AG09319 (cell line): ENCODE measurements around the gene SP2.
"Not testable (repeated sequence)": the region's sequence is repeated elsewhere in the genome, so short reads cannot be mapped to it uniquely, and the experiment has no call there.

ENCODE experiments used
- DNase-seq: peaks from one replicate; pipeline ENCODE4 v3.0.0-alpha.2; 2010; ENCODE audit warnings: low read depth; ENCODE audit errors: extremely low read depth
- TF ChIP-seq, protein P1 (sequence below): IDR thresholded peaks from 2 replicates; pipeline ENCODE4 v1.5.1; 2011; ENCODE audit warnings: low read depth, mild to moderate bottlenecking, inconsistent platforms, low read length, moderate library complexity

Gene SP2

DNA sequence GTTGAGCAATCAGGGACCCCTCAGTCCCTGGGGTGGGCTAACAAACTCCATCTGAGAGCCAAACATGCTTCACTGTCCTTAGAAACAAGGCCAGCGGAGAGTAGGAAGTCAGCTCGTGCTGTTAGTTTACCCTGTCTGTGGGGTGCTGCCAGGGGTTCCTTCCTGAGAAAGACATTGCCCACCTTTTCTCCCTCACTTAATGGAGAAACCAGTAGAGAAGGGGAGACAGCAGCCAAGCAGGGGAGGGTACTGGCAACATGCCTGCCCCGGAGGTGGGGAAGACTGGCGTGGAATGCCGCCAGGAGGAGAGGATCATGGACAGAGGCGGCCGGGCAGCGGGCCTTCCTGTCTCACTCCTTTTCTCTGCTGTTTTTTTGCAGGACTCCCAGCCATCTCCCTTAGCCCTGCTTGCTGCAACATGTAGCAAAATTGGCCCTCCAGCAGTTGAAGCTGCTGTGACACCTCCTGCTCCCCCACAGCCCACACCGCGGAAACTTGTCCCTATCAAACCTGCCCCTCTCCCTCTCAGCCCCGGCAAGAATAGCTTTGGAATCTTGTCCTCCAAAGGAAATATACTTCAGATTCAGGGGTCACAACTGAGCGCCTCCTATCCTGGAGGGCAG, 19.9 kb downstream of the SP2 start:
- DNase-seq, result no peak
- TF ChIP-seq, protein P1, sequence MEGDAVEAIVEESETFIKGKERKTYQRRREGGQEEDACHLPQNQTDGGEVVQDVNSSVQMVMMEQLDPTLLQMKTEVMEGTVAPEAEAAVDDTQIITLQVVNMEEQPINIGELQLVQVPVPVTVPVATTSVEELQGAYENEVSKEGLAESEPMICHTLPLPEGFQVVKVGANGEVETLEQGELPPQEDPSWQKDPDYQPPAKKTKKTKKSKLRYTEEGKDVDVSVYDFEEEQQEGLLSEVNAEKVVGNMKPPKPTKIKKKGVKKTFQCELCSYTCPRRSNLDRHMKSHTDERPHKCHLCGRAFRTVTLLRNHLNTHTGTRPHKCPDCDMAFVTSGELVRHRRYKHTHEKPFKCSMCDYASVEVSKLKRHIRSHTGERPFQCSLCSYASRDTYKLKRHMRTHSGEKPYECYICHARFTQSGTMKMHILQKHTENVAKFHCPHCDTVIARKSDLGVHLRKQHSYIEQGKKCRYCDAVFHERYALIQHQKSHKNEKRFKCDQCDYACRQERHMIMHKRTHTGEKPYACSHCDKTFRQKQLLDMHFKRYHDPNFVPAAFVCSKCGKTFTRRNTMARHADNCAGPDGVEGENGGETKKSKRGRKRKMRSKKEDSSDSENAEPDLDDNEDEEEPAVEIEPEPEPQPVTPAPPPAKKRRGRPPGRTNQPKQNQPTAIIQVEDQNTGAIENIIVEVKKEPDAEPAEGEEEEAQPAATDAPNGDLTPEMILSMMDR, result no peak

DNA sequence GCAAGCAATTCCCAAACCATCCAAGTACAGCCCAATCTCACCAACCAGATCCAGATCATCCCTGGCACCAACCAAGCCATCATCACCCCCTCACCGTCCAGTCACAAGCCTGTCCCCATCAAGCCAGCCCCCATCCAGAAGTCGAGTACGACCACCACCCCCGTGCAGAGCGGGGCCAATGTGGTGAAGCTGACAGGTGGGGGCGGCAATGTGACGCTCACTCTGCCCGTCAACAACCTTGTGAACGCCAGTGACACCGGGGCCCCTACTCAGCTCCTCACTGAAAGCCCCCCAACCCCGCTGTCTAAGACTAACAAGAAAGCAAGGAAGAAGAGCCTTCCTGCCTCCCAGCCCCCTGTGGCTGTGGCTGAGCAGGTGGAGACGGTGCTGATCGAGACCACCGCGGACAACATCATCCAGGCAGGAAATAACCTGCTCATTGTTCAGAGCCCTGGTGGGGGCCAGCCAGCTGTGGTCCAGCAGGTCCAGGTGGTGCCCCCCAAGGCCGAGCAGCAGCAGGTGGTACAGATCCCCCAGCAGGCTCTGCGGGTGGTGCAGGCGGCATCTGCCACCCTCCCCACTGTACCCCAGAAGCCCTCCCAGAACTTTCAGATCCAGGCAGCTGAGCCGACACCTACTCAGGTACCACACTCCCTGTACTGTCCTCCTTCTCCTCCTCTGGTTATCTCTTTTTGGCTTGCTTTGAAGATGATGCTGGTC, 20.6 kb downstream of the SP2 start:
- no peak for DNase-seq
- TF ChIP-seq, protein P1, result no peak

DNA sequence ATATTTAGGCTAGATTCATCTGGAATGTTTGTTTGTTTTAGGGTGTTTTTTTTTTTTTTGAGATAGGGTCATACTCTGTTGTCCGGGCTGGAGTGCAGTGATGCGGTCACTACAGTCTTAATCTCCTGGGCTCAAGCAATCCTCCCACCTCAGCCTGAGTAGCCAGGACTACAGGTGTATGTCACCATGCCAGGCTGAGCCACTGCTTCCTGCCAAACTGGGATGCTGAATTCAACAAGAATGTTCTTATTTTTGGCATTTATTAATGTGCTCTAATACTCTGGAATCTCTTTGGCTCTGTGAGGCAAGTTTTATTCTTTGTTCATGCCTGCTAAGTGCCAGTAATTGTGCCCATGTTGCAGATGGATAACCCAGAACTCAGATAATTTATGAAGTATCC, 21.5 kb downstream of the SP2 start:
- TF ChIP-seq, protein P1, result no peak
- DNase-seq, result no peak

DNA sequence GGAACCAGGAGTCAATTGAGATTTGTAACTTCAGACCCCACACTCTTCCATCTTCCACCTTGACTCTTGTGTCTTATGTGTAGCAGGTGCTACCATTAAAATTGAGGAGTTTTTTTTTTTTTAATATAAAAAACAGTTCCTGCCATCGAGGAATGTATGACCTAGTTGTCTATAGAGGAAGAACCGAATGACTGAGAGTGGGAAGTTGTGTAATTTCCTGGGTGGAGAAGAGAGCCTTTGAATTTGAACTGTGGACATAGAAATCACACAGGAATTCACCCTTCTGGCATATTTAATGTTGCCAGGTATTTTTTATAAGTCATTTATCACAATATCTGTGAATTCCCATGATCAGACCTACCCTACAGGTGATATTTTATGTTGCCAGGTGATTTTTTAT, 22.0 kb downstream of the SP2 start:
- TF ChIP-seq, protein P1, result no peak
- DNase-seq, result no peak

DNA sequence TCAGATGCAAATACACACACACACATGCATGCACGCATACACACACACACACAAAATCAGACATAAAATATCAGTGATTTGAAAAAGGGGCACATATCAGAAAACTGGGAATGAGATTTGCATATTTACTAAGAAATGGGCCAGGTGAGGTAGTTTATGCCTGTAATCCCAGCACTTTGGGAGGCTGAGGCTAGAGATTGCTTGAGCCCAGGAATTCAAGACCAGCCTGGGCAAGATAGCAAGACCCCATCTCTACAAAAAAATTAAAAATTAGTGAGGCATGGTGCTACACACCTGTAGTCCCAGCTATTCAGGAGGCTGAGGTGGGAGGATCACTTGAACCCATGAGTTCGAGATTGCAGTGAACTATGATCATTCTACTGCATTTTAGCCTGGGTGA, 23.0 kb downstream of the SP2 start:
- no peak for DNase-seq
- TF ChIP-seq, protein P1, result no peak

DNA sequence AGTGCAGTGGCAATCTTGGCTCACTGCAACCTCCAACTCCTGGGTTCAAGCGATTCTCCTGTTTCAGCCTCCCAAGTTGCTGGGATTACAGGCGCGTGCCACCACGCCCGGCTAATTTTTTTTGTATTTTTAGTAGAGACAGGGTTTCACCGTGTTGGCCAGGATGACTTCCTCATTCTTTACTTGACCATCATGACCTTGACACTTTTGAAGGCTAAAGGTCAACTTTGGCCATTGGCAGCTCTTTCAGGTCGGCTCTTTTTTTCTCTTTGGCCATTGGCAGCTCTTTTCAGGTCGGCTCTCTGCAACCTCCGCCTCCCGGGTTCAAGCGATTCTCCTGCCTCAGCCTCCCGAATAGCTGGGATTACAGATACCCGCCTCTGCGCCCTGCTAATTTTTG, 23.9 kb downstream of the SP2 start:
- not testable (repeated sequence) for DNase-seq

DNA sequence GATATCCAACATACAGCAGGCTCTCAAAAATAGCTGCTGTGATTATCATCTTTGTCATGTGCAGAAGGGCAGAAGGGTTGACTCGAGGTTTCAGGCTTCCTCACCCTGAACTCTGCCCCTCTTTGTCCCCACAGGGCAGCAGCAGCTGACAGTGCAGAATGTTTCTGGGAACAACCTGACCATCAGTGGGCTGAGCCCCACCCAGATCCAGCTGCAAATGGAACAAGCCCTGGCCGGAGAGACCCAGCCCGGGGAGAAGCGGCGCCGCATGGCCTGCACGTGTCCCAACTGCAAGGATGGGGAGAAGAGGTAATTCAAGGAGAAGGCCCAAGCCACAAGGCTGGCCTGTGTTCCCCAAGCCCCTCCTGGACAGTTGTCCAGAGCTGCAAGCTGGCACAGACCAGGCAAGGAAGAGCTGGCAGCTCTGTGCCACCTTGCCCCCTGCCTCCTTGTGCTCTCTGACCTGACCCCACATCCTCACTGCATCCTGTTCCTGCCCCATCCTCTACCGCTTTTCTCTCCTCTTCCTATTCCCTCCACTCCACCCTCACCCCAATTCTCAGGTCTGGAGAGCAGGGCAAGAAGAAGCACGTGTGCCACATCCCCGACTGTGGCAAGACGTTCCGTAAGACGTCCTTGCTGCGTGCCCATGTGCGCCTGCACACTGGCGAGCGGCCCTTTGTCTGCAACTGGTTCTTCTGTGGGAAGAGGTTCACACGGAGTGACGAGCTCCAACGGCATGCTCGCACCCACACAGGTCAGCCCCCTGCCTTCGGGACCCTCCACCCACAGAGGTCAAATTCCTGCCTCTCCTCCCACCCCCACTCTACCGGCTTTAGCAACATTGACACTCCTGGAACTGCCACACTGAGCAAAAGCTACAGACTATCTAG, 29.0 kb downstream of the SP2 start:
- no peak for DNase-seq
- TF ChIP-seq, protein P1, result no peak
